Measurements from ENCODE around the gene CHRM3. TPM values are rescaled to one million over a fixed set of nuclear protein-coding genes. Genes with fewer than 3 reads are reported as not detected.

The CHRM3 gene
- total RNA-seq, 1 experiment from 2014 or later: 4.2 TPM

DNA sequence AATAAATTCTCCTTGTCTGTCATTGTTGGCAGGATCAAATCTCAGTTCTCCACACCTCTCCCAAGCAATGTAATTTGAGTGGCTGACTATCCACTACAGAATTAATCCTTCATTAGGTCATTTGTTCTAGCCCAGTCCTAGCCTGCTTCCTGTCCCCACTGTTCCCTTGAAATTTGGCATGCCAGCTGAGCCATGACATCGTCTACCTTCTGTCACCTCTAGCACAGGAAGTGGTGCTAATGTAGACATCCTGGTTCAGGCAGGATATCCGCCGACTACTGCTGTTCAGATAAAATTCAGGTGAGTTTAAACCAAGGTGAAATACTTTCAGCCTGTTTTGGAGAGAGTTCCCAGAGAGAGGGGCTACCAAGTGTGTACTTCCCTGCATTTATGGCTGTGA is 5.9 kb downstream of the CHRM3 start:
- Histone ChIP-seq H3K27me3 (ENCODE audit: insufficient read depth, low read length) (peaks cover 7% of the 10 kb centered on the region; the same call in 1 of the 2 replicates), H3K56ac (ENCODE audit: insufficient read length, low read depth, low read length) (no peak overlapping the region), H2BK15ac (ENCODE audit: low read depth, low read length) (no peak overlapping the region), H3K18ac (ENCODE audit: insufficient read length, low read depth, low read length) (no peak overlapping the region), H3K79me1 (ENCODE audit: insufficient read depth, low read depth, low read length, poor library complexity, severe bottlenecking) (no peaks in the 10 kb centered on the region), H3K4me1 (ENCODE audit: insufficient read depth, low read length) (no peaks in the 10 kb centered on the region; the same call in 1 of the 2 replicates), H2BK5ac (ENCODE audit: insufficient read length, low read length) (no peak overlapping the region), H3K4me2 (ENCODE audit: insufficient read depth, insufficient read length, low read length) (no peak overlapping the region), H4K20me1 (ENCODE audit: control insufficient read depth, insufficient read depth, insufficient read length) (no peaks in the 10 kb centered on the region), H2BK120ac (ENCODE audit: low read depth, low read length, poor library complexity, severe bottlenecking) (no peak overlapping the region), H2BK12ac (ENCODE audit: insufficient read length, low read depth, low read length) (no peak overlapping the region), H3K23me2 (ENCODE audit: insufficient read length, low read depth, low read length, poor library complexity, severe bottlenecking) (peaks cover 10% of the 10 kb centered on the region), H2BK20ac (ENCODE audit: low read depth, low read length, poor library complexity, severe bottlenecking) (no peak overlapping the region), H3K4ac (ENCODE audit: low read depth, low read length) (no peak overlapping the region), H4K5ac (ENCODE audit: insufficient read length, low read depth, low read length) (no peak overlapping the region), H2AFZ (ENCODE audit: low read length) (no peak overlapping the region), H3K23ac (ENCODE audit: insufficient read length, low read depth, low read length) (no peak overlapping the region), H4K8ac (replicated peaks; ENCODE audit: insufficient read length, low read depth, low read length) (no peak overlapping the region), H3K9me3 (ENCODE audit: control insufficient read depth, low read depth, low read length) (no peaks in the 10 kb centered on the region), H2AK5ac (ENCODE audit: insufficient read length, low read length) (no peak overlapping the region), H3K9ac (ENCODE audit: extremely low read depth, insufficient read length, low read length) (no peak overlapping the region), H3K27ac (ENCODE audit: insufficient read length, low read depth, low read length) (no peak overlapping the region), H4K91ac (ENCODE audit: insufficient read length, low read depth, low read length) (no peak overlapping the region), H3K14ac (ENCODE audit: insufficient read depth, low read length) (no peak overlapping the region), H3T11ph (ENCODE audit: low read length) (no peak overlapping the region), H3K79me2 (ENCODE audit: insufficient read depth, low read length) (no peaks in the 10 kb centered on the region)
- no CpG with 5 or more reads among the region's 3 CpGs for WGBS (ENCODE audit: extremely low coverage, insufficient read length, low lambda C conversion rate)
- Mint-ChIP-seq H3K27ac (no peak overlapping the region), H3K9me3 (no peaks in the 10 kb centered on the region; a peak in 2 of 5 replicates), H3K4me3 (no peak overlapping the region), H3K4me1 (peaks cover 9 to 11% of the 10 kb centered on the region in 2 experiments), H3K27me3 (ENCODE audit: low read depth) (peaks cover 26% of the 10 kb centered on the region), H3K36me3 (ENCODE audit: insufficient read depth in 1 of 3, low read depth in 3 of 3) (no peaks in the 10 kb centered on the region; a peak in 1 of 7 replicates)
- no peak for DNase-seq
- TF ChIP-seq, protein P1, sequence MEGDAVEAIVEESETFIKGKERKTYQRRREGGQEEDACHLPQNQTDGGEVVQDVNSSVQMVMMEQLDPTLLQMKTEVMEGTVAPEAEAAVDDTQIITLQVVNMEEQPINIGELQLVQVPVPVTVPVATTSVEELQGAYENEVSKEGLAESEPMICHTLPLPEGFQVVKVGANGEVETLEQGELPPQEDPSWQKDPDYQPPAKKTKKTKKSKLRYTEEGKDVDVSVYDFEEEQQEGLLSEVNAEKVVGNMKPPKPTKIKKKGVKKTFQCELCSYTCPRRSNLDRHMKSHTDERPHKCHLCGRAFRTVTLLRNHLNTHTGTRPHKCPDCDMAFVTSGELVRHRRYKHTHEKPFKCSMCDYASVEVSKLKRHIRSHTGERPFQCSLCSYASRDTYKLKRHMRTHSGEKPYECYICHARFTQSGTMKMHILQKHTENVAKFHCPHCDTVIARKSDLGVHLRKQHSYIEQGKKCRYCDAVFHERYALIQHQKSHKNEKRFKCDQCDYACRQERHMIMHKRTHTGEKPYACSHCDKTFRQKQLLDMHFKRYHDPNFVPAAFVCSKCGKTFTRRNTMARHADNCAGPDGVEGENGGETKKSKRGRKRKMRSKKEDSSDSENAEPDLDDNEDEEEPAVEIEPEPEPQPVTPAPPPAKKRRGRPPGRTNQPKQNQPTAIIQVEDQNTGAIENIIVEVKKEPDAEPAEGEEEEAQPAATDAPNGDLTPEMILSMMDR (conservative IDR thresholded peaks at IDR 0.05): no peak

Data from H9 (cell line).